ENCODE data around the gene TPH1.
"Not testable (repeated sequence)": the region's sequence is repeated elsewhere in the genome, so short reads cannot be mapped to it uniquely, and the experiment has no call there.

Gene TPH1

GRCh38 chr11:18022419-18022818 lies 23.6 kb downstream of the TPH1 start:
- DNase-seq (ENCODE audit: low read depth, low spot score), result no peak

GRCh38 chr11:18019650-18020049 lies 26.4 kb downstream of the TPH1 start:
- no peak for DNase-seq (ENCODE audit: low read depth, low spot score)

GRCh38 chr11:18016789-18017188 lies 29.3 kb downstream of the TPH1 start:
- DNase-seq (ENCODE audit: low read depth, low spot score), result no peak

GRCh38 chr11:18014876-18015275 lies 31.2 kb downstream of the TPH1 start:
- DNase-seq (ENCODE audit: low read depth, low spot score), result no peak

DNA sequence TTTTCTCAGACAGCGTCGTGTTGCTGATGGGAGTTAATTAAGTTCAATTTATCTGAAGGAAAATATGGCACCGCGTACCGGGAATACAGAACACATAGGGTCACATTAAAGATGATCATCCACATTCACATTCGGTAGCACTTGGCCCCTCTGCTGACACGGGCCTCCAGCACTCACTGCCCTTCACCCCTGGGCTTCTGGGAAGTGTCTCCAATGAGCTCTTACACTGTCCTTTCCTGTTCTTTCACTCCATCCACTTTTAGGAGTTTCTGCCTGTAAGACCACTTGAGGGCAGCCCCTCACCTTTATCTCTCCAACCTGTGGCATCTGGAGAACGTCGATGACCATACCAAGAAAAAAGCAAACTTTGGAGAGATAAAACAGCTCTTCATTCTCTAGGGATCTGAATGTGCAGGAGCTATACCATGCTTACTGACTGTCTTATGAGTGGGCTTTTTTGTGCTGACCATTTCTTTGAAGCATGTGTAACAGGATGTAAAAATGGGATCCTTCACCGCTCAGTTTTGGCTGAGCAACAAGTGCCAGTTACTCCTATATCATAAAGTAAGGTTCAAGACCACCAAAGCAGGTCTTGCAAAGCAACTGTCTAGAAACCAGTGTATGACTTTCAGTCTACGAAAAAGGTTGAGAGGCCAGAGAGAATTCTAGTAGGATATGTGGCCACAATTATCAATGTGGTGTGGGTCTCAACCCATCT lies 32.1 kb downstream of the TPH1 start:
- no peak for DNase-seq (ENCODE audit: low read depth, low spot score)

DNA sequence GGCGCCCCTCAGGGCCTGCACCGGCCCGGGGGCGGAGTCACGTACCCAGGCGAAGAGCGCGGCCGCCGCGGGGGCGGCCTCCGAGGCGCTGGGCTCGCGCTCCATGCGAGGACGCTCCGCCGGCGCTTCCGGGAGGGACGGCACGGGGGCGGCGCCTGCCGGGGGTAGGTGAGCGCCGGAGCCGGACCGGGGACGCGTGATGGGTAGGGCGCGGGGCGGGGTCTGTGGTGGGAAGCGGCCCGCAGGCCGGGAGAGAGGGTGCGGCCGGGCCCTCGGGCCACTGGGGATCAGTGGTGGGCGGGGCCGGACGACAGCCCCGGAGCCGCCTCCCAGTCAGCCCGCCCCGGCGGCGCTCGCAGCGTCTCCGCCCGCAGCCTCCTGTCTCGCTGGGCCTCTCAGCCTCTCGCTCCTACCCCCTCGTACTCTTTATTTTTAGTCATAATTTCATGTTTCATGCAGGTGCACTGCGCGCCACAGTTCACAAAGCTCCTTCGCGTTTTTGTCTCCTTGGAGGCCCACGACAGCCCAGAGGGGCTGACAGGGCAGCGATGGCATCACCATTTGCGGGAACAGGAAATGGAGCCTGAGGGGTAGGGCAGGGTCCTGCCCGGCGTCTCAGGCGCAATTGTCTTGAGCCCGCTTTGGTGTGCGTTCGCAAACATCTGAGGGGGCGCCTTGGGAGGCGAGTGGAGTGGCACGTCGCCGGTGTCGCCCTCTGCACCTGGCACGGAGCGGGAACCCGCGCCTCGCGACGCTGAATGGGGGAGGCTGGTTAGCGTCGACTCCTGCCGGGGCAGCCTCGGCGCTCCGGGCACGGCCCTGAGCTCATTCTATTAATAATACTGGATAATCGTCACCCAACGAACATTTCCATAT lies 32.9 kb downstream of the TPH1 start, which contains the start of gene SERGEF:
Gene SERGEF (minus strand): TSS at position 142 of the 876 bp plus-strand sequence. CDS start 37 bp downstream, at position 105.
- DNase-seq (ENCODE audit: low read depth, low spot score), result peak; percentile 79

DNA sequence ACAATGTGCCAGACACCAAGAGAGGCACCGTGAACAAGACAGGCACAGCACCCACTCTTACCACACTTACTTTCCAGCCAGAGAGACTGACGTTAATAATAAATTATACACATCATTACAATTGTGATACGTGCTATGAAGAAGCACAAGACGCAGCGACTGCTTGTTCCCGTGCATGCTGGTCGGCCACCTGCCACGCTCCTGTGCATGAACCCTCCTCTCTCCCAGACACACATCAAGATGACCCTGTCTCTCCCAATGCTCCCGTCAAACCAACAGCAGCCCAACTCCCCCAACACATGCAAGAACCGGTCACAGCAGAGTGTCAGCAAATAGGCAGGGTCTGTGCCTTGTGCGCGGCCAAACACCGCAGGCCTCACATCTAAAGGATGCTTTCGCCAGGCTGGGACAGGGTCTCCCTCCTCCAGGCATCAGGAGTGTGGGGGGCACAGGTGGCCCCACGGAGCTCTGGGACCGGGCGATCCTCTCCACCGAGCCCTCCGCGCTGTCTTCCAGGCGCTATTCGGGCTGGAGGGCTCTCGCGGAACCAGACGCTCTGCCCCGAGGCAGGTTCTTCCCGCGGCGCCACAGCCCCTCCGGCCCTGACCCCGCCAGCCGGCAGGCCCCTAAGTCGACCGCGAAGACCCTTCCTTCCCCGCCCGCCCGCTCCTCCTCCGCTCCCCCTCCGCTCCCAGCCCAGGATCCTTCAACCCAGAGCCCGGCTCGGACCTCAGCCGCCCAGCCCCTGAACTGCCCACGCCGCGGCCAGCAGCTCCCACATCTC lies 33.8 kb downstream of the TPH1 start:
- no peak for DNase-seq (ENCODE audit: low read depth, low spot score)

DNA sequence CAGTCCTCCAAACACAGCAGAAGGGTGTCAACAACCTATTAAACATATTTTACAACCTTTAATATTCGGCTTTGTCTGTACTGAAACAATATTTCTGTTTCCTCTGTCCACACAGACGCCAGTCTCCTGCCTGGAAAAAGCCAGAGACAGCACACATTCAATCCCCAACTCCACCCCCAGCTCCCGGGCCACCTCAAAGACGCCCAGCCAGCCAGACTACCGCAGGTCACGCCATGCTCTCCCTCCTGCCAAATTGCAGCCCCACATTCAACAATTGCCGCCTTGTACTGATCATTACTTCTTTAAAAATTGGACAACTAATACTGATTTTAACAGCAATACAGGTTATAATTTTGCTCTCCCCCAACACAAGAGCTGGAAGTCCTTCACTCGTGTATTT lies 34.4 kb downstream of the TPH1 start:
- DNase-seq (ENCODE audit: low read depth, low spot score), result no peak

GRCh38 chr11:18010977-18011586 lies 35.0 kb downstream of the TPH1 start:
- DNase-seq (ENCODE audit: low read depth, low spot score), result no peak

- no peak for DNase-seq (ENCODE audit: low read depth, low spot score)
These were observed 35.9 kb downstream of the TPH1 start for GRCh38 chr11:18010121-18010670.

DNA sequence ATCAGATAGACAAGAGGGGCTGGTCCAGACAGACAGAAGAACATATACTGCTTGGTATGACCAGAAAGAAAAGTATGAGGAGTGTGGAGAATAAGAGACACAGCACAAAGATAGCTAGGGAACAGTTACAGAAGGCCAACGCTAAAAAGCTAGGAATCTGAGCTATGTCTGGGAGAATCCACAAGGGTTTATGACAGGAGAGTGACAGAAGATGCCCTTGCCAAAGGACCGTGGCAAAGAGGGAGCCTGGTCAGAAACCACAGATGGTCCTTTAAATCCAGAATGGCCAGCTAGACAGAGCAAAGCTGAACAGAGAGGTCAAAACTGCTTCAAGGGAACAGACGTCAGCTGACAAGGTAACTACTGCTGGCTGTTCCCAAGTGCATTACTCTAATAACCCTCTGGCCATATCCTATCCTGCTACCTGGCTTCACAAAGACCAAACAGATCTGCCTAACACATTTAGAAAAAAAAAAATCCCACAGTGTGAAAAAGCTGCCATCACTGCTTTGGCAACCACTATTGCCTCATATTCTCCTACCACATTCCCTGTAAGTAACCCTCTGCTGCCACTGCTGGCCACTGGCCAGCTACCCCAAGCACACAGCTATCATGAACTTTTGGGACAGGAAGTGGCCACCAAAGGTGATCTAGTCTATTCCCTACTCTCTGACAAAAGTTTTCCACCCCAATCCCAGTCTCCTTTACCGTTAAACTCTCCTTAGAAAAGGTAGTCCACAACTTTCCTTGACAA lies 40.5 kb downstream of the TPH1 start:
- no peak for DNase-seq (ENCODE audit: low read depth, low spot score)

DNA sequence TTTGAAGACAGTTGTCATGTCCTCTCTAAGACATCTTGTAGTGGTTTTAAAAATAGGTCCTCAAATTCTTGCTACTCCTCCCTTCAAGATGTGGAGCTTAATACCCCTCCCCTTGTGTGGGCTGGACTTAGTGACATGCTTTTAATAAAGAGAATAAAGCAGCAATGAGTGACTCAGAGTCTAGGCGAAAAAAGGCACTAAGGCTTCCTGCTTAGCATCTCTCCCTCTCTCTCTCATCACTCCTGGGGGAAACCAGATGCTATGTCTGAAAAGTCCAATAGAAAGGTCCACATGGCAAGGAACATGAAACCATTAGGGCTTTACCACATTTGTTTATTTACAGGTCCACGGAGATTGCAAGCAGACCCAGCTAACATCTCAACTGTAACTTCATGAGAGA lies 44.9 kb downstream of the TPH1 start:
- DNase-seq (ENCODE audit: low read depth, low spot score), result no peak

DNA sequence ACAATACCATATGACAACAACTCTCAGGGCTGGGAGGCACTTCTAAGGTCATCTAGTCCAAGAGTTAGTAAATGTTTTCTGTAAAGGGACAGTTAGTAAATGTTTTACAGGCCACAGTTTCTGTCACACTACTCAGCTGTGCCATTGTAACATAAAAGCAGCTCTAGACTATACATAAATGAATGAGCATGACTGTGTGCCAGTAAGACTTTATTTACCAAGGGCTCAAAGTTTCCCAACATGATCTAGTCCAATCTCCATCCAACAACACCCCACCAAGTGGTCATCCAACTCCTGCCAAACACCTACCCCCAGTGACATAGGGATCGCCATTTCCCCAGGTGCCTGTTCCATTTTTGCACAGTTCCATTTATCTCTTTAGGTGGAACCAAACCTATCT lies 45.3 kb downstream of the TPH1 start:
- no peak for DNase-seq (ENCODE audit: low read depth, low spot score)

DNA sequence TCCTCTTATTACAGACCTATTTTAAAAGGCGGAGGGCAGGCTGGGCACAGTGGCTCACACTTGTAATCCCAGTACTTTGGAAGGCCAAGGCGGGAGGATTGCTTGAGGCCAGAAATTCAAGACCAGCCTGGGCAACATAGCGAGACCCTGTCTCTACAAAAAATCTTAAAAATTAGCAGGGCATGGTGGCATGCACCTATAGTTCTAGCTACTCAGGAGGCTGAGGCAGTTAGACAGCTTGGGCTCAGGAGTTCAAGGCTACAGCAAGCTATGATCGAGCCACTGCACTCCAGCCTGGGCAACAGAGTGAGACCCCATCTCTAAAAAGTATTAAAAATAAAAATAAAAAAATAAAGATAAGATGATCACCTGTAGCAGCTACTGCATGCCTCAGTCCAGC lies 45.9 kb downstream of the TPH1 start:
- DNase-seq (ENCODE audit: low read depth, low spot score), result not testable (repeated sequence)
